Adrenal gland (tissue), 5 donors: ENCODE measurements around the gene OAS3.

ENCODE experiments used
- POLR2A ChIP-seq, 2 donors: fragments of 450-650 bp; IDR thresholded peaks; one replicate each; pipeline ENCODE4 v1.6.1; 2017; ENCODE audit warnings: antibody characterized with exemption in 2 of 2, mild to moderate bottlenecking in 2 of 2, moderate library complexity in 1 of 2
- TF ChIP-seq, protein P1 (sequence below), 6 experiments: fragments of 450-650 bp in 4 of 6; fragments of 200-600 bp in 2 of 6; sonication (generic) in 1 of 6; IDR thresholded peaks; 1 replicate in 5 of 6; 2 replicates in 1 of 6; pipeline versions ENCODE4 v1.5.1 to v1.8.0; 2016 to 2021; ENCODE audit warnings: antibody characterized with exemption in 6 of 6, mild to moderate bottlenecking in 2 of 6, moderate library complexity in 1 of 6
- donor health status: DM: no; HTN: no; CAD: no.

DNA sequence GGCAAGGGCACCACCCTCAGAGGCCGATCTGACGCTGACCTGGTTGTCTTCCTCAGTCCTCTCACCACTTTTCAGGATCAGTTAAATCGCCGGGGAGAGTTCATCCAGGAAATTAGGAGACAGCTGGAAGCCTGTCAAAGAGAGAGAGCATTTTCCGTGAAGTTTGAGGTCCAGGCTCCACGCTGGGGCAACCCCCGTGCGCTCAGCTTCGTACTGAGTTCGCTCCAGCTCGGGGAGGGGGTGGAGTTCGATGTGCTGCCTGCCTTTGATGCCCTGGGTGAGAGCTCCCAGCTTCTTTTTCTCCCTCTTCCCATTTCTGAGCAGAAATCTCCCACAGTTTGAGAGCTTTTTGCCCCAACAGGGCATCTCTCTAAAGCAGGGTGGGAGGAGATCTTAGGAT, 29.7 kb upstream of the OAS3 start:
- TF ChIP-seq, protein P1, sequence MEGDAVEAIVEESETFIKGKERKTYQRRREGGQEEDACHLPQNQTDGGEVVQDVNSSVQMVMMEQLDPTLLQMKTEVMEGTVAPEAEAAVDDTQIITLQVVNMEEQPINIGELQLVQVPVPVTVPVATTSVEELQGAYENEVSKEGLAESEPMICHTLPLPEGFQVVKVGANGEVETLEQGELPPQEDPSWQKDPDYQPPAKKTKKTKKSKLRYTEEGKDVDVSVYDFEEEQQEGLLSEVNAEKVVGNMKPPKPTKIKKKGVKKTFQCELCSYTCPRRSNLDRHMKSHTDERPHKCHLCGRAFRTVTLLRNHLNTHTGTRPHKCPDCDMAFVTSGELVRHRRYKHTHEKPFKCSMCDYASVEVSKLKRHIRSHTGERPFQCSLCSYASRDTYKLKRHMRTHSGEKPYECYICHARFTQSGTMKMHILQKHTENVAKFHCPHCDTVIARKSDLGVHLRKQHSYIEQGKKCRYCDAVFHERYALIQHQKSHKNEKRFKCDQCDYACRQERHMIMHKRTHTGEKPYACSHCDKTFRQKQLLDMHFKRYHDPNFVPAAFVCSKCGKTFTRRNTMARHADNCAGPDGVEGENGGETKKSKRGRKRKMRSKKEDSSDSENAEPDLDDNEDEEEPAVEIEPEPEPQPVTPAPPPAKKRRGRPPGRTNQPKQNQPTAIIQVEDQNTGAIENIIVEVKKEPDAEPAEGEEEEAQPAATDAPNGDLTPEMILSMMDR (IDR thresholded peaks at IDR 0.05) = no peak
- TF ChIP-seq POLR2A (IDR thresholded peaks at IDR 0.05) = no peak
